CD14-positive monocyte (primary cell): ENCODE results near the gene LINC01488. TPM values are rescaled to one million over a fixed set of nuclear protein-coding genes. Genes with fewer than 3 reads are reported as not detected.

Experiments
- DNase-seq, 3 donors: peaks; one replicate each; pipeline ENCODE4 v3.0.0-alpha.2; 2011 to 2022
- H2AFZ ChIP-seq: 2 replicates; pipeline ENCODE4 v1.6.0; 2012; ENCODE audit warnings: mild to moderate bottlenecking, low read depth, low read length, inconsistent platforms; ENCODE audit not compliant: insufficient read depth, poor library complexity, severe bottlenecking
- H3K27ac ChIP-seq, 2 donors: 1 replicate in 1 of 2; 2 replicates in 1 of 2; pipeline ENCODE4 v1.5.1; 2012 to 2013; ENCODE audit warnings: low read length in 2 of 2, control low read depth in 1 of 2, inconsistent platforms in 1 of 2, low read depth in 1 of 2, mild to moderate bottlenecking in 1 of 2
- H3K27me3 ChIP-seq, 2 donors: one replicate each; pipeline versions ENCODE4 v1.6.0 to v1.6.1; 2011 to 2013; ENCODE audit warnings: low read length in 2 of 2; ENCODE audit not compliant: control insufficient read depth in 2 of 2, insufficient read depth in 2 of 2
- H3K36me3 ChIP-seq, 2 donors: replicated peaks in 1 of 2; 1 replicate in 1 of 2; 2 replicates in 1 of 2; pipeline versions ENCODE4 v1.5.1 to v1.6.1; 2012 to 2013; ENCODE audit warnings: low read length in 2 of 2, control low read depth in 1 of 2, inconsistent platforms in 1 of 2, mild to moderate bottlenecking in 1 of 2; ENCODE audit not compliant: insufficient read depth in 2 of 2, control insufficient read depth in 1 of 2
- H3K4me1 ChIP-seq, 2 donors: 1 replicate in 1 of 2; 2 replicates in 1 of 2; pipeline versions ENCODE4 v1.5.1 to v1.6.1; 2012 to 2013; ENCODE audit warnings: low read length in 2 of 2, control low read depth in 1 of 2, inconsistent platforms in 1 of 2, mild to moderate bottlenecking in 1 of 2, moderate library complexity in 1 of 2; ENCODE audit not compliant: insufficient read depth in 2 of 2, control insufficient read depth in 1 of 2
- H3K4me2 ChIP-seq: replicated peaks from 2 replicates; pipeline ENCODE3; 2012; ENCODE audit warnings: low read length, moderate library complexity, mild to moderate bottlenecking; ENCODE audit not compliant: poor library complexity, severe bottlenecking; ENCODE audit errors: extremely low read depth
- H3K4me3 ChIP-seq, 3 experiments: fragments of 200-600 bp in 1 of 3; sonication (generic) in 1 of 3; replicated peaks in 1 of 3; 1 replicate in 2 of 3; 2 replicates in 1 of 3; pipeline ENCODE4 v1.5.1; 2011 to 2013; ENCODE audit warnings: low read length in 3 of 3, mild to moderate bottlenecking in 3 of 3, control low read depth in 2 of 3, low read depth in 2 of 3, inconsistent platforms in 1 of 3, moderate library complexity in 1 of 3
- H3K79me2 ChIP-seq: 2 replicates; pipeline ENCODE4 v1.6.0; 2012; ENCODE audit warnings: mild to moderate bottlenecking, control low read depth, inconsistent platforms, low read length, moderate library complexity; ENCODE audit not compliant: insufficient read depth
- H3K9ac ChIP-seq: 2 replicates; pipeline ENCODE4 v1.6.0; 2017; ENCODE audit warnings: low read length, mild to moderate bottlenecking; ENCODE audit not compliant: insufficient read depth, poor library complexity, severe bottlenecking
- H3K9me3 ChIP-seq, 2 donors: replicated peaks in 1 of 2; 1 replicate in 1 of 2; 2 replicates in 1 of 2; pipeline versions ENCODE4 v1.5.1 to v1.6.1; 2012 to 2013; ENCODE audit warnings: low read length in 2 of 2, control low read depth in 1 of 2; ENCODE audit not compliant: control insufficient read depth in 1 of 2, insufficient read depth in 1 of 2
- H4K20me1 ChIP-seq: 2 replicates; pipeline ENCODE4 v1.6.0; 2012; ENCODE audit warnings: mild to moderate bottlenecking, low read length, control low read depth, moderate library complexity; ENCODE audit not compliant: insufficient read depth
- H3K27ac Mint-ChIP-seq, 7 donors: one replicate each; pipeline ENCODE4 v1.8.0; 2020; ENCODE audit warnings: mild to moderate bottlenecking in 7 of 7, mixed read lengths in 7 of 7, moderate library complexity in 6 of 7, inconsistent platforms in 2 of 7
- H3K27me3 Mint-ChIP-seq, 3 donors: one replicate each; pipeline ENCODE4 v1.8.0; 2021 to 2022; ENCODE audit warnings: low read depth in 3 of 3, mild to moderate bottlenecking in 3 of 3, mixed read lengths in 3 of 3, moderate library complexity in 3 of 3, inconsistent platforms in 1 of 3
- H3K36me3 Mint-ChIP-seq, 2 donors: one replicate each; pipeline ENCODE4 v1.8.0; 2020; ENCODE audit warnings: mixed read lengths in 2 of 2, inconsistent platforms in 1 of 2, mild to moderate bottlenecking in 1 of 2
- H3K4me1 Mint-ChIP-seq: one replicate; pipeline ENCODE4 v1.8.0; 2020; ENCODE audit warnings: mild to moderate bottlenecking, mixed read lengths
- H3K4me3 Mint-ChIP-seq, 2 donors: one replicate each; pipeline ENCODE4 v1.8.0; 2020; ENCODE audit warnings: mild to moderate bottlenecking in 2 of 2, mixed read lengths in 2 of 2, moderate library complexity in 1 of 2
- H3K9me3 Mint-ChIP-seq, 7 donors: one replicate each; pipeline ENCODE4 v1.8.0; 2020 to 2022; ENCODE audit warnings: mixed read lengths in 7 of 7, mild to moderate bottlenecking in 6 of 7, moderate library complexity in 6 of 7, inconsistent platforms in 2 of 7
- WGBS: methylation state at CpG from one replicate; pipeline ENCODE4 v1.1.5; 2013; ENCODE audit warnings: missing lambda C conversion rate; ENCODE audit not compliant: insufficient coverage; 5-methylcytosine and 5-hydroxymethylcytosine counted together
- intact Hi-C, 2 donors: fragments of 100-400 bp; cut with micrococcal nuclease; formaldehyde crosslinking; loops; one replicate each; pipeline versions ENCODE4 v1.15.0 to v1.15.1; 2023
- polyA plus RNA-seq, 3 donors: library from polyadenylated mRNA; depleted of rRNA in 1 of 3; unstranded in 2 of 3; stranded (reverse) in 1 of 3; fragments of 300-500 nt in 2 of 3; fragments of >200 nt in 1 of 3; fragmentation: Illumina TruSeq in 2 of 3; gene quantifications; 1 replicate in 2 of 3; 2 replicates in 1 of 3; pipeline ENCODE4 v1.2.3, GENCODE V29; 2012 to 2021
- TF ChIP-seq, protein P1 (sequence below): fragments of 200-600 bp; IDR thresholded peaks from one replicate; pipeline ENCODE4 v1.8.0; 2022; ENCODE audit warnings: antibody characterized with exemption, mild to moderate bottlenecking

Gene LINC01488
- polyA plus RNA-seq, 3 donors, result not detected

DNA sequence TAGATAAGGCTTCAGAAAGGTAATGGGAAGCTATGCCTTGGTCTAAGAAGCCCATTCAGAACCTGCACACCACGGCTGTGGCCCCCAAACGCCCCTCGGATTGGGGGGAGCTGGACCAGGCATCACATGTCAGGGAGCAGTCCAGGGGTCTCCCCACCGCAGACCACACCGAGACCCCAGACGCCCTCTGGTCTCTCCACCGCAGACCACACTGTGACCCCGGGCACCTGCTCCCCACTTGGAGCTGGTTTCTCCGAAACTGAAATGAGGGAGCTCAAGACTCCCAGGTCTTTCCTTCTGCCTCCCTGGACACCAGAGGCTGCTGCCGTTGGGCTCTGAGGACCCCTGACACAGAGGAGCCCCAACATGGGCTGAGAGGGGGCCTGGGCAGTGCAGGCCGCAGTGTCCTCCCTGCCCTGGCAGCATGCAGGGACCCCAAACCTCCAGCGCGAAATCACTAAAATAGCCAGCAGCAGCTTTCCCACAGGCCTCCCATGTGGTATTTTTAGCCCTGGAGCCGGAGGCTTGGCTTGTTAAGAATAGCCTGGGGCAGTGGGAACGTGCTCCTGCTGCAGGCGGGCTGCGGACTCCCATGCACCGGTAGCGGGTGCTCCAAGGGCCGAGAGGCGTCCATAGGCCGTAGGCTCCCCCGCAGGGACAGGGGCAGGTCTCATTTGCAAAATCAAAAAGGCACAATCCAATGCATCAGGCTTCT, 7.7 kb downstream of the LINC01488 start:
- Histone ChIP-seq H3K27ac (no peak overlapping the region), H2AFZ (no peak overlapping the region), H3K27me3 (no peaks in the 10 kb centered on the region), H4K20me1 (no peaks in the 10 kb centered on the region), H3K4me2 (no peak overlapping the region), H3K4me3 (no peak overlapping the region), H3K9ac (no peak overlapping the region), H3K4me1 (no peaks in the 10 kb centered on the region), H3K36me3 (no peaks in the 10 kb centered on the region), H3K9me3 (no peaks in the 10 kb centered on the region), H3K79me2 (no peaks in the 10 kb centered on the region)
- TF ChIP-seq, protein P1, sequence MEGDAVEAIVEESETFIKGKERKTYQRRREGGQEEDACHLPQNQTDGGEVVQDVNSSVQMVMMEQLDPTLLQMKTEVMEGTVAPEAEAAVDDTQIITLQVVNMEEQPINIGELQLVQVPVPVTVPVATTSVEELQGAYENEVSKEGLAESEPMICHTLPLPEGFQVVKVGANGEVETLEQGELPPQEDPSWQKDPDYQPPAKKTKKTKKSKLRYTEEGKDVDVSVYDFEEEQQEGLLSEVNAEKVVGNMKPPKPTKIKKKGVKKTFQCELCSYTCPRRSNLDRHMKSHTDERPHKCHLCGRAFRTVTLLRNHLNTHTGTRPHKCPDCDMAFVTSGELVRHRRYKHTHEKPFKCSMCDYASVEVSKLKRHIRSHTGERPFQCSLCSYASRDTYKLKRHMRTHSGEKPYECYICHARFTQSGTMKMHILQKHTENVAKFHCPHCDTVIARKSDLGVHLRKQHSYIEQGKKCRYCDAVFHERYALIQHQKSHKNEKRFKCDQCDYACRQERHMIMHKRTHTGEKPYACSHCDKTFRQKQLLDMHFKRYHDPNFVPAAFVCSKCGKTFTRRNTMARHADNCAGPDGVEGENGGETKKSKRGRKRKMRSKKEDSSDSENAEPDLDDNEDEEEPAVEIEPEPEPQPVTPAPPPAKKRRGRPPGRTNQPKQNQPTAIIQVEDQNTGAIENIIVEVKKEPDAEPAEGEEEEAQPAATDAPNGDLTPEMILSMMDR, result no peak
- DNase-seq, result no peak
- peaks cover 0 to 1% (median 0%) of the 10 kb centered on the region in 7 donors for H3K9me3 Mint-ChIP-seq
- WGBS, result 92% methylated on average over 21 of the region's 23 CpGs
- no peak overlapping the region for H3K27ac Mint-ChIP-seq
- no peaks in the 10 kb centered on the region for H3K4me1 Mint-ChIP-seq
- H3K27me3 Mint-ChIP-seq, result peaks cover 0 to 4% (median 3%) of the 10 kb centered on the region in 3 donors
- no peaks in the 10 kb centered on the region for H3K36me3 Mint-ChIP-seq
- intact Hi-C loops, result no loop called here
- H3K4me3 Mint-ChIP-seq, result no peak overlapping the region

DNA sequence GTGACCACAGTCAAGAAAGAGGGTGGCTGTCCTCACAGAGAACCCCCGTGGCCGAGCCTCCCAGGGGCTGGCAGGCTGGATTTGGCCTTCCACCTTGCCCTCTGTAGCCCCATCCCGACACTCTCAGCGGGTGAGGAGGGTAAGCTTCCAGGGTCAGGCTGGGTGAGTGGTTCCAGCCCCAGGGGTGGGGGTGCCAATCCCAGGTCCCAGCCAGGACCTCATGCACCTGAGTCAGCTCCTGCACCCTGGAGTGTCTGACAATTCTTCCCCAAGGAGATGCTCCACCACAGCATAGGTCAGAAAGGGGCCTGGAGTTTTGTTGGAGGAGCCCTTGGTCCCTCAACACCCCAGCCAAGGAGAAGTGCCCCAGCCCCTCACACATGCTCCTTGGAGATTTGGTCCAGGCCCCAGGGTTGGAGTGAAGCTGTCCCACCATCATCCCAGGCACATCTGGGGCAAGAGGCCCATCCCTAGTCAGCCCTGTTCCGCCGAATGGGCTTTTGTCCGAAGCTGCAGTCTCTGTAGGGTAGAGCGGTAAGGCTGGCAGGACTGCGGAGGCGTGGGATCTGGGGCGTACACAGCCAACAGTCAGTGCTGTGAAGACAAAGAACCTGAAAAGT, 8.4 kb downstream of the LINC01488 start:
- Histone ChIP-seq H3K27me3 (no peaks in the 10 kb centered on the region), H3K4me1 (no peaks in the 10 kb centered on the region), H3K4me2 (no peak overlapping the region), H3K36me3 (no peaks in the 10 kb centered on the region), H3K27ac (no peak overlapping the region), H3K4me3 (no peak overlapping the region), H2AFZ (no peak overlapping the region), H3K79me2 (no peaks in the 10 kb centered on the region), H4K20me1 (no peaks in the 10 kb centered on the region), H3K9me3 (no peaks in the 10 kb centered on the region), H3K9ac (no peak overlapping the region)
- H3K4me3 Mint-ChIP-seq, result no peak overlapping the region
- 98% methylated on average over 9 of the region's 11 CpGs for WGBS
- H3K27me3 Mint-ChIP-seq, result peaks cover 0 to 4% (median 3%) of the 10 kb centered on the region in 3 donors
- intact Hi-C loops, result no loop called here
- peak overlapping the region in 1 of 7 donors; percentile 62 for H3K27ac Mint-ChIP-seq
- DNase-seq, result no peak
- TF ChIP-seq, protein P1, result no peak
- no peaks in the 10 kb centered on the region for H3K4me1 Mint-ChIP-seq
- peaks cover 0 to 1% (median 0%) of the 10 kb centered on the region in 7 donors for H3K9me3 Mint-ChIP-seq
- H3K36me3 Mint-ChIP-seq, result no peaks in the 10 kb centered on the region
